GM18508 (cell line): ENCODE data around the gene PLA2G5.

Experiments used
- ATAC-seq: cut with Tn5 transposase; IDR thresholded peaks from one replicate; pipeline ENCODE4 v1.9.1; 2021; ENCODE audit warnings: moderate number of reproducible peaks; ENCODE audit not compliant: insufficient read depth, unreplicated experiment

PLA2G5 gene

DNA sequence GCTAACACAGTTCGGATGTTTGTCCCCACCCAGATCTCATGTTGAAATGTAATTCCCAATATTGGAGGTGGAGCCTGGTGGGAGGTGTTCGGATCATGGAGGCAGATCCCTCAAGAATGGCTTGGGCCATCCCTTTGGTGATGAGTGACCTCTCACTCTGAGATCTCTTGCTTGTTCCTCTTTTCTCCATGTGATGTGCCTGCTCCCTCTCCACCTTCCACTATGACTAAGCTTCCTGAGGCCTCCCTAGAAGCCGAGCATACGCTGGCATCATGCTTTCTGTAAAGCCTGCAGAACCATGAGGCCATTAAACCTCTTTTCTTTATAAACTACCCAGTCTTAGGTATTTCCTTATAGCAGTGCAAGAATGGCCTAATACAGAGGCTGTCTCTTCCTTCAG lies 8.1 kb upstream of the PLA2G5 start:
- no peak for ATAC-seq

DNA sequence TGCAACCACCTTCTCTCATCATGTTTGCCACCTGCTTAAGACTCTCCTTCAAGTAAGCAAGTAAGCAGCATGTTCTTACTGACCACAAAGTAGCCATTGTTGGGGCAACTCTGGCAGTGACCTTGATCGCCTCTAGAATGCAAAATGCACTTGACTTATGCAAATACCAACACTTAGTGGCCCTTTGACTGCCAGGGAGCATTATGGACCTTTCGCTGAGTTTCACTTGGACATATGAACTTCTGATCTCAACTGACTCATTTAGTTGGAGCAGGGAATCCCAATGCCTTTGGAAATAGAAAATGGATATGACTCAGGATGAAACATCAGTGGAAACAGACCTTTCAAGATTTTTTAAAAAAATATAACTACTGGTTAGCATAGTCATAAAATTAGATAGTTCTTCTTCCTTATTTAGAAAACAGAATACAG lies 6.1 kb upstream of the PLA2G5 start:
- no peak for ATAC-seq

DNA sequence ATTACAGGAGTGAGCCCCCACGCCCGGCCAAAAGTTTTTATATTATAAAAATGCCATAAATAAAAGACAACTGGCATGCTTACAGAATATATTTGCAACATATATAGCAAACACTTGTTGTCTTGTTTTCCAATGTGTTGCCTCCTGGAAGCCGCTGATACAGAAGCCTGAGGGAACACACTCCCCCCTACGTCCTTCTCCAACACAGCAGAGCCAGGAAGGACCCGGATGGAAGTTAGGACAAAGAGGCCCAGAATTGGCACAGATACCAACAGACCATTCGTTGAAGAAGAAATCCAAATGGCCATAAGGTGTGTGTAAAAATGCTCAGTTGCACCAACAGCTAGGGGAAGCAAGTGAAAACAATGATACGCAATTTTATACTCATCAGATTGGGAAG lies 1.3 kb upstream of the PLA2G5 start:
- ATAC-seq: no peak

DNA sequence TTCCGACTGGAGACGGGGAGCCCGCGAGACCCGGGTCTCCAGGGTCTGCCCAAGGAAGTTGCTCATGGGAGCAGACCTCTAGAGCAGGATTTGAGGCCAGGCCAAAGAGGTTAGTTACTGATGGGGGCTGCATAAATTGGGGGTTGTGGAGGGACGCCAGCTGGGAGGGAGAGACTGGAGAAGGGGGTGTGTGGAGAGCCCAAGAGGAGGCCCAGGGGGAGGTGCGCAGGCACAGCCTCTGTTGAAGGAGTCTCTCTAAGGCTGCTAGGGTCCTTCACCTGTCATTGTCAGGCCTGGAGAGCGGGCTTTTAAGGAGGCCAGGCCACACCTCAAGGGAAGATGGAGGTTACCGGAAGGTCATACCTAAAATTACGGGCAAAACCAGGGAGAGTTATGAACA lies 363 bp downstream of the PLA2G5 start:
- ATAC-seq: no peak

DNA sequence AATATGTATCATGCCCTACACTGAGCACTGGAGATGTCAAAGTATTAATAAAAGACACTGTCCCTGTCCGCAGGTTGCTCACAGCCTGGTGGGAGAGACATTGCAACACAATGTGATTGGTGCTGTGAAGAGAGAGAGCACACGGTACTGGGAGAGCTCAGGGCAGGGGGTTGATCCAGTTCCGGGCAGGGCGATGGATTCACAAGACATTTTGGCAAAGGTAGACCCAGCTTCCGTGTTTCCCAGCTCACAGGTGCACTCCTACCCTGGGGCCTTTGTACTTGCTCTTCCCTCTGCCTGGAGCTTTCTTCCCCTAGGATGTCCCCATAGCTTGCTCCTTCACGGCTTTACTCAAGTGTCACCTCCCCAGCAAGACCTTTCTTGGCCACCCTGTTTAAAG lies 1.4 kb downstream of the PLA2G5 start:
- no peak for ATAC-seq

DNA sequence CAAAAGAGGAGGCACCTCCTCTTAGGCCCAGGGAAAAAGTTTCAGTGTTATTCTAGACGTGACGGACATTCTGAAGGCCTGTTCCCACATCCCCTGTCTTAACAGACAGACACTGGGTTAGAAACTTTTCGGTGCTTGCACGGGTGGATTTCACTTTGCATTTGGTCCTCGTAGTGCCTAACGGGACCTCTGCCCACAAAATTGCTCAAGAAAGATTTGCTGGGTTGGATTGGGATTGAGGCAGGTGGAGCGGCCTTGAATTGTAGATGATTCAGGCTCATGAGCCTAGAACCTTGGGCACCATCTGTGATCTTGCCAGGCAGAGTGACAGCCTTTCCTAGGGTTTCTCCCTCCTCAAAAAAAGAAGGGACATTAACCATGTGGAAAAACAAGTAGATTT lies 2.8 kb downstream of the PLA2G5 start:
- no peak for ATAC-seq

DNA sequence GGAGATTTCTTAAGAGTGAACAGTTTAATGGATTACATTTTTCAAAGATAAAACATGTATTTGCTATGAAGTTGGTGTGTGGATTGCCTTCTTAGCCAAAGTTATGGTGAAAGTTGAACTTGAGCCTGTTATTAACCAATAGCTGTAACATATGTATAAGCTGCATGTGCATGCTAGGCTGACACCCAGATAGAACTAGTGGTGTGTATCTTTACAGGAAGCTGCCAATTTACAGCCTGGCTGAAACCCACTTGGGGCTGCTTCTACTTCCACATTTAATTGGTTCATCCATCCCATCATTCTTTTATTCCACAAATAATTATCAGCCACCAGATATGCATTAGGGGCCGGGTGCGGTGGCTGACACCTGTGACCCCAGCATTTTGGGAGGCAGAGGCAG lies 3.3 kb downstream of the PLA2G5 start:
- no peak for ATAC-seq

DNA sequence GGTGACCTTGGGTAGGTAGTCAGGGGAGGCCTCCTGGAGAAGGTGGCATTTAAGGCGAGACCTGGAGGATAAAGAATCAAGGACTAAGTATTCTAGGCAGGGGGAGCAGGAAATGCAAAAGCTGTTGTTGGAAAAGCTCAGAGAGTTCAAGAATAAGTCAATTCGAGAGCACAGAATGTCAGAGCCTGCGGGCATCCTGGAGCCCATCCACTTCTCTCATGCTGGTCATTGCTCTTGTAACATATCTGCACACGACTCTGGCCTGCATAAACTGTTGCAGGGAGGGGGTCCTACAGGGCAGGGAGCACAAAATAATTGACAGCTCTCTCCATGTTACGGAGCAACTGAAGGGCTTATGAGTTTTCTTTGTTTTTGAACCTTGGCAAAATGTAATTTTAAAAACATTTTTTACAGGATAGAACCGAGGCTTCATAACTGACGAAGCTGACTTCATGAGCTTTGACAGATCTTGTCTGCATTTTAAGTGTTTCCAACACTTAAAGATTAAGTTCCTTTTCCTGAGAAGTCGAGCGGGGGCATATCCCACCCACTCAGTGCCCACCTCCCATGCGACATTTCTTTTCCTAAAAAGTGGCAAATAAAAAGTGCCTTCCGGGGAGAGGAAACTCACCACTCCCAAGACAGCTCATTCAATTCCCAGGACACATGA lies 4.2 kb downstream of the PLA2G5 start:
- no peak for ATAC-seq

DNA sequence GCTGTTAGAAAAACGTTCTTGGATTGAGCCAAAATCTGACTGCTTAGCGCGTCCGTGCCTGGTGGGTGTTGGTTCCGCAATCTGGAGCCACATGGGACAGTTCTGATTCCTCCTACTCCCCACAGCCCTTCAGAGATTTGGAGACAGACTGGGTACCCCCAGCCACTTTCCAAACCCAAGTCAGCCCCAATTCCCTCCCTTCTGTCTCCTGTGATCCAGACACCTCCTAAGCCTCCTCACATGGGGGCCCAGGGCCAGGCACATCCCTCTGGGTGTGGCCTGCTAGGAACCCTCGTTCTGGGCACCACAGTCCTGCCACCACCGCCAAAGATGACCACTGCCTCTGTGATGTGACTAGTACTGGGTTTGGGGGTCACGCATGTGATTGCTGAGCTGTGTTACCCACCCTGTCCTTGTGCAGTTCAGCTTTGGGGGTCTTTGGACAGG lies 4.8 kb downstream of the PLA2G5 start:
- no peak for ATAC-seq

DNA sequence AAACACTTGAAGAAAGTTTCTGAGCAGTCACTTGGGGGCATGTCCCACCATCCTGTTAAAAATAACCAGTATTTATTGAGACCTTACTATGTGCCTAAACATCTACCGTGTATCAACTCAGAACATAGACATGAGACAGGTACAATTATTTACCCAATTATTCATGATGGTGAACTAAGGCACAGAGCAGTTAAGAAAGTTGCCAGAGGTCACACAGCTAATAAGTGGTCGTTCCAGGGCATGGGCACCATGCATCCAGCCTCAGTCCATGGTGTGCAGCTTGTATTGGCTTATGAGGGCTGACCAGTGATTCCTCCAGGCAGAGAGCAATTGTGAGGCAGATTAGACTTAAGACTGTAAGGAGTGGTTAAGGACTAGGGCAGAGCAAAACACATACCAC lies 5.4 kb downstream of the PLA2G5 start:
- ATAC-seq: no peak

DNA sequence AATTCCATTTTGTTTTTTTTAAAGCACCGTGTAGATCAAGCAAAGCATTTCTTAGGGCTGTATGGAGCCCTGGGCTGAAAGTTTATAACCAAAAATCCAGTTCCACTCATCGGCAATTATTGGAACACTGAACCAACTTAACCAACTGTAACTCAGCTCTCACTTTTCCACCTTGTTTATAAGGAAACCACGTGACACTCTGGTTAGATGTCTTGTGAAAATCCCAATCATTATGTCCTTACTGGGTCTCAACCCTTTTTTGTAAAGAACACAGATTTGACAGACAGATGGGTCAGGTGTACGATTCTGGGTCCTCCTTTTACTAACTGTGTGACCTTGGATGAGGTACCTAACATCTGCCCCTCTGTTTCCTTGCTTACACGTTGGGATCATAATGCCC lies 6.2 kb downstream of the PLA2G5 start:
- ATAC-seq: no peak

DNA sequence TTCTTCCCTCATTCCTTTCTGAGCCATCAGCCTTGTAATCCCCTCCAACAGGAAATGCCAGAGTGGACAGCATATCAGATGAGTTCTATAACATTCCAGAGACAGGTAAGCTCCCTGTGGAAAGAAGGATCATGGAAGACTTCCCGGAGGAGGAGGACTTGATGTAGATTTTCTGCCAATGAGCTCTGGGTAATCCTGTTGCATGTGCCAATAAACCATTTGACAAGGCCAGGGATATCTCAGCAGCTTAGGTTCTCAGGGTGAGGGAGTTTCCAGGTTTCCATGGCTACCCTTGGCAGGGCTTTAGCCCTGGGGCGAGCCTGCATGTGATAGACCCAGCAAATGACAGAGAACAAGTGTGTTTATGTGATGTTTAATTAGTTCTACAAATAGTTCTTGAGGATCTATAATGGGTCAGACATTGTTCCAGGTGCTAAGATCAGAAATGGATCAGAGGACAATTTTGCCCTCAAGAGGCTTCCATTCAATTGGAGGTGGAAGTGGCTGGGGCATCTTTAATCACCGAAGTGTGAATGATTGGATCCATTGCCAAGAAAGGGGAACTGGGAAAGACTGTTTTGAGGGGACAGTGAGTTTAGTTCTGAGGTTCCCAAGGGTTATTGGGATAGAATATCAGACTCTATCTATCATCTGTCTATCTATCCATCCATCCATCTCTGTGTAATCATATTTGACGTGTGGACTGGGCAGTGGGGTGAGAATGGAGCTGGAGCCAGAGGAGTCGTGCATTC lies 6.9 kb downstream of the PLA2G5 start:
- ATAC-seq: no peak

DNA sequence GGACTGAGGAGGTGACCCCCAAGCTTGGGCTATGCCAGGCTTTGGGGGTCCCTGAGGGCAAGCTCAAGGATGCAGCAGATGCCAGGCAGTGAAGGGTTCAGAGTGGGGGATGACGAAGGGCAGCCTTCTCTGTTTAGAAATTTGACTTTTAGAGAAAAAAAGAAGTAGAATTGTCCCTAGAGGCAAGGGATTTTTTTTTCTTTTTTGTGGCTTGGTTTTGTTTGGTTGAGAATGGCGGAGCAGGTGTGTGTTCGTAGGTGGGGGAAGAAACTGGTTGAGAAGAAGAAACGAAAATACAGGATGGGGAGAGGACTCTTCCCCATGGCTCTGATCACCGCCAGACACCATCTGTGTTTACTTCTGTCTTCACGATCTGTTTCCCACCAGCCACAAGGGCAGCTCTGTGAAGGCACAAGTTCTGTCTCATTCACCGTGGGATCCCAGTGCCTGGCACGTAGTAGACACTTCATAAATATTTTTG lies 8.2 kb downstream of the PLA2G5 start:
- no peak for ATAC-seq

DNA sequence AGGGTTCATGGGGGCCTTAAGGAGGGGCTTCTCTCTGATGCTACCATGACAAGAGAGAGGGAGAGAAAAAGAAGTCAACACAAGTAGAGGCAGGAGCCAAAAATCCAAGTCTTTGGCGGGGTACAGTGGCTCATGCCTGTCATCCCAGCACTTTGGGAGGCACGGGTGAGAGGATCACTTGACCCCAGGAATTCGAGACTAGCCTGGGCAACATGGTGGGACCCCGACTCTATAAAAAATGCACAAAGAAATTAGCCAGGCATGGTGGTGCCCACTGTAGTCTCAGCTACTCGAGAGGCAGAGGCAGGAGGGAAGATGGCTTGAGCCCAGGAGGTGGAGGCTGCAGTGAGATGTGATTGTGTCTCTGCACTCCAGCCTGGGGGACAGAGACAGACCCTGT lies 8.7 kb downstream of the PLA2G5 start:
- no peak for ATAC-seq

DNA sequence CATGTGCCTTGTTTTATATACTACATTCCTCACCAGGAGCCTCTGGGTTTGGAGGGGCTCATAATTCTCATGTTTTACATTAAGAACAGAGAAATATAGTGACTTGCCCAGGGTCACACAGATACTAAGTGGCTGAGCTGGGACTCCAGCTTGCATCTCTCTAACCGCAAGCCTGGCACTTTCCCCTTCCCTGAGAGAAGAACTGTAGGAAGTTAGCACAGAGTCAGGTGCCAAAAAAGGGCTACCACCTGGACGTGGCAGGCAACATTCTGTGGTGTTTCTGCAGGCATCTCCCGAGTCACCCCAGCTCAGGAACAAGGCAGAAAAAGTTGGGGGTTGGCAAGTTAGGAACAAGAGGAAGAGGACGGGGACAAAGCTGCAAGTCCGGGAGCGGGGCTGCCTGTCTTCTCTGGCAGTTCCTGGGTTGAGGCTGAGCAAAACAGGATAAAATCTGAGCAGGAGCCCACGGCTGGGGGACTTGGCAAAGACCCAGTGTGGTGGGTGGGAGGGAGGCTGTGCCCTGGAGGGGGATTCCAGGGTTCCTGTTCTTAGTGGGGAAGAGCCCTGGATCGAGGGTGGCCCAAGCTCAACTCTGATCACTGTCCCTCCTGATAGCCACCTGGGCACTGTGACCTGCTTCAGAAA lies 9.8 kb downstream of the PLA2G5 start:
- no peak for ATAC-seq

DNA sequence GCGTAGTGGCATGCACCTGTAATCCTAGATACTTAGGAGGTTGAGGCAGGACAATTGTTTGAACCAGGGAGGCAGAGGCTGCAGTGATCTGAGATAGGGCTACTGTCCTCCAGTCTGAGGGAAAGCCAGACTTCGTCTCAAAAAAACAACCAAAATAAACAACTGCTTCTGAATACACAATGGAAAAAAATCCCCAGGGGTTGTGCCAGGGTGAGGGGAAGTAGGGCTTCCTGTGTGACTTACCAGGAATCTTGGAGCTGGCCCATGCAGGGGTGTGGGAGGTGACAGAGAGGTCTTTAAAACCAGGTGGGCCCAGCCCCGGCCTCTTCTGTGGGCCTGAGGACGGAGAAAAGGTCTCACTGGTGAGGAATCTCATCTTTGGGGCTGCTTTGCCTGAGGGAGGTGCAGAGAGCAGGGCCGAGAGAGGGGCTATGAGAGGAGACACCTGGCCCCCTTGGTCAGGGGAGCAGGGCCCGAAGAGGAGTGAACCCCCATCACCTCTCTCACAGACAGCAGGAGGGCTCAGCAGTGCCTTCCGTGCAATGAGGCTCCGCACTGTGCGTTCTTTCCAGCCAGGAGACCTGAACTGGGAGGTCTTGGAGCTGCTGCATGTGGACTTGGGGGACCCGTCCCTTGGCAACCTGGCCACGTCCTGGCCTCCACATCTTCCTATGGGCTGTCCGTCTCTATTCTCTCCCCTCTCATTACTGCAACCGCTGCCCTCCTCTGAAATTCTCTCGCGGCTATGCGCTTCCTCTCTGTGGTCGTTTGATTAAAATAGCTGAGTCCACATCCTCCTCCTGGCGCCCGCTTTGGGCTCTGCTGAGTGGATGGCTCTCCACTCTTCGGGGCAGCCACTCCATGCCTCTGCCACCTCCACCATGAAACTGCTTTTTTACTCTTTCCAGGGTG lies 10.7 kb downstream of the PLA2G5 start:
- no peak for ATAC-seq

DNA sequence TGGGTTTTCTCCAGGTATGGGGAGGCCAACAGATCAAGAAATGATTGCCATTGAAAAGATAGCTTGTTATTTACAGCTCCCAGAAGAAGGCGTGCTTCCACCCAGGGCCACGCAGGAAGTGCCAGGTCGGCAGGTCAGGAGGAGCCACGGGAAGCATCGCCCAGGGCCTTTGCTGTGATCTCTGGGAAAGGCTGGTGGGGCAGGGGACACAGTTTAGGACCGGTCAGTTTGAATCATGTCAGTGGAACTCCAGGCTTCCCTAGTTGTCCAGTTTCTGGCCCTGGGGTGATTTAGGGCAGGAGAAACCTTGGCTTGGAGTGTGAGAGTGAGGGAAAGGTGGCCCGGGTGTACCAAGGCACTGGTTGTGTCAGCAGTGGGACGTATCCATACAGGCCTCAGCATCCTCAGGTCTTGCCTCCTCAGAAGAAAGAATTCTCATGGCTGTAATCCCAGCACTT lies 11.4 kb downstream of the PLA2G5 start:
- ATAC-seq: no peak

DNA sequence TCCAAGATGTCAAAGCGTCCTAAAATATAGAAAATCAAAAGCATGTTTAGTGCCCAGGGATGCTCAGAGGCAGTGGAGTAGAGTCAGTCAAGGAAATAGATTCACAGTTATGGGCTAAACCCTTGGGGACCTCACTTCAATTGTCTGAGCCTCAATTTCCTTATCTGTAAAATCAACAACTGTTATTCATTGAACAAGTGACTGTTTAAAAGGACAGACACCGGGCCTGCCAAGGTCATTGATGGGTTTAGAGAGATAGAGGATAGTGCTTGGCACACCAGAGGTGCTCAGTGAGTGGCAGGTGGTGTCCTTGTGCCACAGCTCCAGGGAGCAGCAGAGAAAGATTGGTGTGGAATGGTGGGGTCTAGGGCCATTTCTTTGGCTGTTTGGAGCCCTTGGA lies 12.8 kb downstream of the PLA2G5 start:
- no peak for ATAC-seq

DNA sequence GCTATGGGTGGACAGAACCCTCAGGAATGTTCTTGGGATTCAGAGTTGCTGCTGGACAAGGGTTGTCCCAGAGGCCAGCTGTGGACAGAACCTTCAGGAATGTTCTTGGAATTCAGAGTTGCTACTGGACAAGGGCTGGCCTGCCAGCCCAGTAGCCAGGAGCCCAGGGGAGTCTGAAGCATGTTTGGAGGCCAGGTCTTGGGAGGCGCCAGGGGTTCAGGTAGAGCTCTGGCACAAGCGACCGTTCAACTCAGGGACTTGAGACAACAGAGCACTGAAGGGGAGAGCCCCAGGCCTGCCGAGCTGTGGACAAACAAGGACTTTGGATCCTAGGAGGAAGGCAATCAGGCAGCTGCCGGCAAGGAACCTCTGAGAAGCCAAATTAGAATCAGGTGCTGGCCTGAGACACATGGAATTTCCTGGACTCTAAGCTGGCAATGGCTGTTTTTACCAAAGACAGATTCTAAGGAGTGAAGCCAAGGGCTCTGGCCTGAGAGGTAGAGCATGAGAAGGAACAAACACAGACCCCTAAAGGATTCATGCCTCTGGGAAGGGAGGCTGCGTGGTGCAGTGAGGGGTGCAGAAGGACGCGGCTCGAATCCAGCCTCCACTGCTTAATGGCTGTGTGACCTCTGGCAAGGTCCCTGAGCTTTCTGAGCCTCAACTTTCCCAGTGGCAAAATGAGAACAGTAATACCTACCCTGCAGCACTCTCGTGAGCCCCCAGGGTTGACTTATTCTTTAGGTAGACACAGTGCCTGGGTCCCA lies 13.4 kb downstream of the PLA2G5 start:
- no peak for ATAC-seq

DNA sequence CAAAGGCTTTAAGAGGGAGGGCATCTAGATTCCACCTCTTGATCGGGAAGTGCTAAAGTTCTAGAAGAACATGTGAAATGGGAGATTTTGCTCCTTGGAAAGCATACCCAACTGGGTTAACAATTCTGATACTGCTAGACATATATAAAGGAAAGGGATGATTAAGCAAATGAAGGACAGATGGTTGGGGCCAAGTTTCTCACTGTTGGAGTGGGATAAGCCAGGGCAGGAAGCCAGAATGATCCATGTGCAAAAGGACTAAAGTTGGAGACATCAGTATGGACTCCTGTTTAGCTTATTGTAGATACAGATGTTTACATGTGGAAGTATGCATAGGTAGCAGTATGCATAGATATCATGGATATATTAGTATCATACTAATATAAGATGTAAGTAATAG lies 16.8 kb downstream of the PLA2G5 start:
- no peak for ATAC-seq
